Adipocyte (in vitro differentiated cells): Measurements from ENCODE around the gene TMEM87B.
"Not testable (repeated sequence)": the region's sequence is repeated elsewhere in the genome, so short reads cannot be mapped to it uniquely, and the experiment has no call there.

Source experiments
- DNase-seq: peaks from one replicate; pipeline ENCODE4 v3.0.0-alpha.2; 2015; ENCODE audit warnings: low read depth
- H3K27me3 ChIP-seq: replicated peaks from 2 replicates; pipeline ENCODE4 v1.7.0; 2013; ENCODE audit warnings: mild to moderate bottlenecking, low read length, moderate library complexity; ENCODE audit not compliant: control insufficient read depth, insufficient read depth
- H3K36me3 ChIP-seq: 2 replicates; pipeline ENCODE4 v1.7.0; 2013; ENCODE audit warnings: low read length, mild to moderate bottlenecking, moderate library complexity; ENCODE audit not compliant: control insufficient read depth, insufficient read depth, severe bottlenecking
- H3K4me1 ChIP-seq: 2 replicates; pipeline ENCODE4 v1.7.0; 2013; ENCODE audit warnings: mild to moderate bottlenecking, low read length, moderate library complexity; ENCODE audit not compliant: control insufficient read depth, insufficient read depth
- H3K4me3 ChIP-seq: 2 replicates; pipeline ENCODE4 v1.7.0; 2013; ENCODE audit warnings: mild to moderate bottlenecking, low read length, moderate library complexity
- H3K9ac ChIP-seq: 2 replicates; pipeline ENCODE4 v1.7.0; 2013; ENCODE audit warnings: mild to moderate bottlenecking, low read length, moderate library complexity
- H3K9me3 ChIP-seq: 2 replicates; pipeline ENCODE4 v1.7.0; 2013; ENCODE audit warnings: mild to moderate bottlenecking, low read length, moderate library complexity; ENCODE audit not compliant: control insufficient read depth

The TMEM87B gene

GRCh38 chr2:112093216-112093615, 38.1 kb downstream of the TMEM87B start:
- Histone ChIP-seq H3K4me1 (peaks cover 46% of the 10 kb centered on the region), H3K36me3 (peaks cover 36% of the 10 kb centered on the region)

GRCh38 chr2:112095681-112096080, 40.6 kb downstream of the TMEM87B start:
- Histone ChIP-seq H3K36me3 (peaks cover 37% of the 10 kb centered on the region), H3K9me3 (peaks cover 4% of the 10 kb centered on the region), H3K9ac (peak overlapping the region; percentile 51), H3K4me1 (peaks cover 46% of the 10 kb centered on the region), H3K27me3 (no peaks in the 10 kb centered on the region), H3K4me3 (peak overlapping the region; percentile 10)
- DNase-seq, result peak; percentile 35

More at GRCh38 chr2:112093216-112093615, 38.1 kb downstream of the TMEM87B start:
- Histone ChIP-seq H3K9me3 (no peaks in the 10 kb centered on the region), H3K4me3 (peak overlapping the region; percentile 35), H3K9ac (peak overlapping the region; percentile 52), H3K27me3 (no peaks in the 10 kb centered on the region)
- peak; percentile 43 for DNase-seq

- no peaks in the 10 kb centered on the region for H3K27me3 ChIP-seq
- peak; percentile 13 for DNase-seq
- peaks cover 39% of the 10 kb centered on the region for H3K36me3 ChIP-seq
- peak overlapping the region; percentile 10 for H3K4me3 ChIP-seq
- peak overlapping the region; percentile 51 for H3K9ac ChIP-seq
- H3K4me1 ChIP-seq, result peaks cover 46% of the 10 kb centered on the region
- H3K9me3 ChIP-seq, result peaks cover 4% of the 10 kb centered on the region
Measured at GRCh38 chr2:112096098-112096497, 41.0 kb downstream of the TMEM87B start.

DNA sequence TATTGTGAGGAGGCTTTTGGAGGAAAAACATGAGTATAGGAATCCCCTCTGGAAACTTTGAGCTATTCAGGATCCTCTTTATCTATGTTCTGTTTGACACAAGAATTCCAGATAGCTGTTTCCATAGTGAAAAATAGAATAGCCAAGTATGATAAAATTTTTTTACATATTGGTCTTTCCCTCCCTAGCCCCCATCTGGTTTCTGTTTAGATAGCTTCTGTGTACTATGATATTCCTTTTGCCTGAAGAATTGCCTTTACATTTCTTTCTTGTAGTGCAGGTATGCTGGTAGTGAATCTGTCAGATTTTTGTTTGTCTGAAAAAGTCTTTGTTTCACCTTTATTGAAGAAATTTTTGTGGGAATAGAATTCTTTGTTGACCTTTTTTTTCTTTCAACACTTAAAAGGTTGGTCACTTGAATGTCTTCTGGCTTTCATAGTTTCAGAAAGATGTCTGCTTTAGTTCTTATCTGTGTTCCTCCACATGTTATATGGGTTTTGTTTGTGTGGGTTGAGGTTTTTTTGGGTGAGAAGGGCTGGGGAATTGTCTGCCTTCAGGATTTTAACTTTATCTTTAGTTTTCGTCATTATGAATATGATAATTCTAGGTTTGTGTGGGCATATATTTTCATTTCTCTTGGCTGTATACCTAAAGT, 53.2 kb downstream of the TMEM87B start:
- Histone ChIP-seq H3K9ac (no peak overlapping the region), H3K9me3 (peaks cover 19% of the 10 kb centered on the region), H3K36me3 (peaks cover 91% of the 10 kb centered on the region), H3K4me1 (peaks cover 8% of the 10 kb centered on the region), H3K27me3 (no peaks in the 10 kb centered on the region), H3K4me3 (no peak overlapping the region)
- no peak for DNase-seq

DNA sequence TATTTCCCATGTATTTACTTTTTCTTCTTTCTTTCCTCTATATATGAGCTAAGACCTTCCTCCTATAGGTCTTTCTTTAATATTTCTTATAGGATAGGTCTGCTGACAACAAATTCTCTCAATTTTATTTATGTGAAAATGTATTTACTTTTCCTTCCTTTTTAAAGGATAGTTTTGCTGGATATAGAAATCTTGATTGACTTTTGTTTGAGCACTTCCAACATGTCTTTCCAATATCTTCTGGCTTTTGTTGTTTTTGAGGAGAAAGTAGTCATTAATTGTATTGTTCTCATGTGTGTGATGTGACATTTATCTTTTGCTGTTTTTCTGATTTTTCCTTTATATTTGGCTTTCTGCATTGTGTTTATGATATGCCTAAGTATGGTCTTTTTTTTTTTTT, 54.2 kb downstream of the TMEM87B start:
- Histone ChIP-seq H3K9me3 (peaks cover 19% of the 10 kb centered on the region), H3K4me1 (peaks cover 8% of the 10 kb centered on the region), H3K36me3 (peaks cover 83% of the 10 kb centered on the region), H3K4me3 (no peak overlapping the region), H3K27me3 (no peaks in the 10 kb centered on the region), H3K9ac (no peak overlapping the region)
- no peak for DNase-seq

DNA sequence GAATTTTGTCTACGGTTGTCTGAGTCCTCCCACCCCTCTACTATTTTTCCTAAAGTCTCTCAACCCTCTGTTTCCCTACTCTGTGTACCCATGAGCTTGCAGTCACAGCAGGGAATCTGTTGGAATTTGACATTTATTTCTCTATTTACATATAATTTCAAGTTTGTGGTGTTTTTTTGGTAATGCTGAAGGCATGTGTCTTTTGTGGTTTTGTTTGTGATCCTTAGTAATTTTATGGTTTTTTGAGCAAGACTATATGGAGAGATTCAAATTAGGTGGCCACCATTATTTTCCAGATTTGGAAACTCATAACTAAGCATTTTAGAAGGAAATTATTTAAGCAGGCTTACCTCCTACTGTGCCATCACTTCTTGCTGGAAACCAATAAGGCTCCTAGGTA, 55.9 kb downstream of the TMEM87B start:
- H3K4me3 ChIP-seq, result no peak overlapping the region
- H3K27me3 ChIP-seq, result no peaks in the 10 kb centered on the region
- H3K9ac ChIP-seq, result no peak overlapping the region
- no peaks in the 10 kb centered on the region for H3K4me1 ChIP-seq
- H3K36me3 ChIP-seq, result peaks cover 75% of the 10 kb centered on the region
- H3K9me3 ChIP-seq, result peaks cover 19% of the 10 kb centered on the region
- DNase-seq, result peak; percentile 13

DNA sequence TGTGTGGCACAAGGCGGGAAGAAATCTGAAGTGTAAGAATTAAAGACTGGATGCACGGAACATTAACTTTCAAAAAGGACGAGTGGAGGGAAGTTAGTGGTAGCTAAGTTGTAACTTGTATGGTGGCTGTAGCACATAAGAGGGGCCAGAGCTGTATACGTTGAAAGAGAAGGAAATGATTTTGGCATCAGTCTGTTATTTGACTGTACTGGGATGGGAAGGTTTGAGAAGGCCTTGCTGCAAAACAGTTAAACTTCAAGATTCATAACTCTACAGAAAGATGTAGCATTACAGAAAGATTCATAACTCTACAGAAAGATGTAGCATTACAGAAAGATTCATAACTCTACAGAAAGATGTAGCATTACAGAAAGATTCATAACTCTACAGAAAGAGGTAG, 58.3 kb downstream of the TMEM87B start:
- peaks cover 78% of the 10 kb centered on the region for H3K36me3 ChIP-seq
- H3K9ac ChIP-seq, result not testable (repeated sequence)

DNA sequence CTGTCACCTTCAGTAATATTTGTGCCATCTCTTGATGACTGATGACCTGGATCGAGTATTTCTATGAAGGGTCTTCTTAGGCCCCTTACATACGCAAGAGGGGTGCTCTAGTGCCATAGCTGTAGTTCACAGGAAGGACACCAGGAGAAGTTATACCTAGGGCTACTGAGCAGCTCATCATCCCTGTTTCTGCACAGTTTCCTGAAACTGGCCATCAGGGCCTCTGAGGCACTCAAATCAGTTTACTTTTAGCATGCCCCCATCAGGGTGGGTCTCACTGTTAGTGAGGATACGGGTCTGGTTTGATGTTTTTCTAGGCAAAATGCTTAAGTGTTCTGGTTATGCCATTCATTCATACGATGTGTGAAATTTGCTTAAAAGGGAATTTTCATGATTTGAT, 63.1 kb downstream of the TMEM87B start:
- Histone ChIP-seq H3K4me3 (no peak overlapping the region), H3K9me3 (no peaks in the 10 kb centered on the region), H3K27me3 (no peaks in the 10 kb centered on the region), H3K4me1 (peaks cover 7% of the 10 kb centered on the region), H3K9ac (no peak overlapping the region), H3K36me3 (peaks cover 45% of the 10 kb centered on the region)
- no peak for DNase-seq

More for the DNA sequence above, 58.3 kb downstream of the TMEM87B start:
- not testable (repeated sequence) for H3K27me3 ChIP-seq, H3K4me1 ChIP-seq, H3K4me3 ChIP-seq, DNase-seq
- H3K9me3 ChIP-seq, result peaks cover 19% of the 10 kb centered on the region

DNA sequence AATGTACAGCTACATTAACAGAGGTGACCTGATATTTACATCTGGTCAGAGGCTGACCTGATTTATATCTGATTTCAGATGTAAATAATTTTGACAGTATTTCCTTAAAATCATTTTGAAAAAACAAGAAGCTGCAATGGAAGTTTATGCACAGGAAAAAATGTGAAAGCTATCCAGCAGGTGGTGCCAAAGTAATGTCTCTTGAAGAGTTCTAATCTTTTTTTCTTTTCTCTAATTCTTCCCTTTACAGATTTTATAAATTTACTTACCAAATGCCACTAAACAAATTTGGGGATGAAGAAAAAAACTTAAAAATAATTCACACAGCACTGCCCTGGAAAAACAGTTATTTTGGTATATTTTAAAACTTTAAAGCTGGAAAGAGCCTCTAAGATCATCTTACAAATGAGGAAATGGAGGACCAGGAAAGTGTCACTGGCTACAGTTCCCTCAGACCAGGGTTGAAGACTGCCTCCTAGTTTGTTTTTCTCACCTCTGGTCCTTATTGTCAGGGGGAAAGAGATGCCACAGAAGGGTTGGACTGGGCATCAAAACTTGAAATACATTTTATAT, 66.7 kb downstream of the TMEM87B start:
- peaks cover 7% of the 10 kb centered on the region for H3K4me1 ChIP-seq
- H3K27me3 ChIP-seq, result no peaks in the 10 kb centered on the region
- H3K4me3 ChIP-seq, result no peak overlapping the region
- H3K36me3 ChIP-seq, result peaks cover 29% of the 10 kb centered on the region
- H3K9ac ChIP-seq, result peak overlapping the region; percentile 30
- DNase-seq, result peak; percentile 86
- peaks cover 4% of the 10 kb centered on the region for H3K9me3 ChIP-seq

GRCh38 chr2:112129060-112129459, 74.0 kb downstream of the TMEM87B start:
- no peak overlapping the region for H3K4me3 ChIP-seq
- peaks cover 4% of the 10 kb centered on the region for H3K9me3 ChIP-seq
- no peak overlapping the region for H3K9ac ChIP-seq
- no peaks in the 10 kb centered on the region for H3K36me3 ChIP-seq
- no peak for DNase-seq
- H3K4me1 ChIP-seq, result peaks cover 6% of the 10 kb centered on the region
- no peaks in the 10 kb centered on the region for H3K27me3 ChIP-seq

- Histone ChIP-seq H3K4me3 (no peak overlapping the region), H3K9ac (no peak overlapping the region), H3K4me1 (peaks cover 2% of the 10 kb centered on the region), H3K27me3 (no peaks in the 10 kb centered on the region), H3K36me3 (no peaks in the 10 kb centered on the region), H3K9me3 (no peaks in the 10 kb centered on the region)
- DNase-seq, result no peak
Measured at GRCh38 chr2:112133344-112133743, 78.3 kb downstream of the TMEM87B start.
